H9 (cell line): ENCODE data around the gene NCOA5. TPM values are rescaled to one million over a fixed set of nuclear protein-coding genes. Genes with fewer than 3 reads are reported as not detected.
A peak's percentile ranks its signal among the peaks of the same experiment; 100 is the strongest.

Experiments used
- DNase-seq: peaks from one replicate; pipeline ENCODE4 v3.0.0-alpha.2; 2017
- H2AFZ ChIP-seq: one replicate; pipeline ENCODE4 v1.6.1; 2013; ENCODE audit warnings: mild to moderate bottlenecking, low read length, control low read depth, moderate library complexity
- H2AK5ac ChIP-seq: 2 replicates; pipeline ENCODE4 v1.6.1; 2013; ENCODE audit warnings: low read length, control low read depth, mixed read lengths; ENCODE audit not compliant: insufficient read length
- H2BK120ac ChIP-seq: one replicate; pipeline ENCODE4 v1.6.1; 2013; ENCODE audit warnings: low read depth, mild to moderate bottlenecking, low read length, control low read depth, inconsistent platforms; ENCODE audit not compliant: poor library complexity, severe bottlenecking
- H2BK12ac ChIP-seq: 2 replicates; pipeline ENCODE4 v1.6.1; 2013; ENCODE audit warnings: low read length, control low read depth, mixed read lengths, low read depth; ENCODE audit not compliant: insufficient read length
- H2BK15ac ChIP-seq: 2 replicates; pipeline ENCODE4 v1.6.1; 2013; ENCODE audit warnings: low read depth, low read length, control low read depth
- H2BK20ac ChIP-seq: one replicate; pipeline ENCODE4 v1.6.1; 2013; ENCODE audit warnings: low read depth, mild to moderate bottlenecking, low read length, control low read depth, inconsistent platforms; ENCODE audit not compliant: poor library complexity, severe bottlenecking
- H2BK5ac ChIP-seq: 2 replicates; pipeline ENCODE4 v1.6.1; 2013; ENCODE audit warnings: low read length, control low read depth, mixed read lengths; ENCODE audit not compliant: insufficient read length
- H3K14ac ChIP-seq: 2 replicates; pipeline ENCODE4 v1.6.1; 2013; ENCODE audit warnings: low read length, control low read depth; ENCODE audit not compliant: insufficient read depth
- H3K18ac ChIP-seq: 2 replicates; pipeline ENCODE4 v1.6.1; 2013; ENCODE audit warnings: low read depth, mild to moderate bottlenecking, mixed read lengths, low read length, control low read depth; ENCODE audit not compliant: insufficient read length
- H3K23ac ChIP-seq: 2 replicates; pipeline ENCODE4 v1.6.1; 2013; ENCODE audit warnings: low read length, control low read depth, mixed read lengths, low read depth; ENCODE audit not compliant: insufficient read length
- H3K23me2 ChIP-seq: 2 replicates; pipeline ENCODE4 v1.6.1; 2013; ENCODE audit warnings: low read depth, mild to moderate bottlenecking, mixed read lengths, low read length, control low read depth; ENCODE audit not compliant: insufficient read length, poor library complexity, severe bottlenecking
- H3K27ac ChIP-seq: 2 replicates; pipeline ENCODE4 v1.5.1; 2013; ENCODE audit warnings: low read length, control low read depth, mixed read lengths, low read depth; ENCODE audit not compliant: insufficient read length
- H3K27me3 ChIP-seq: 2 replicates; pipeline ENCODE4 v1.6.1; 2013; ENCODE audit warnings: low read length, control low read depth, inconsistent platforms; ENCODE audit not compliant: insufficient read depth
- H3K4ac ChIP-seq: 2 replicates; pipeline ENCODE4 v1.6.1; 2013; ENCODE audit warnings: low read depth, mild to moderate bottlenecking, control low read depth, inconsistent platforms, low read length, moderate library complexity
- H3K4me1 ChIP-seq: 2 replicates; pipeline ENCODE4 v1.6.1; 2013; ENCODE audit warnings: low read length, control low read depth, inconsistent platforms; ENCODE audit not compliant: insufficient read depth
- H3K4me2 ChIP-seq: 2 replicates; pipeline ENCODE4 v1.6.1; 2013; ENCODE audit warnings: low read length, control low read depth, mixed read lengths; ENCODE audit not compliant: insufficient read length, insufficient read depth
- H3K56ac ChIP-seq: 2 replicates; pipeline ENCODE4 v1.6.1; 2013; ENCODE audit warnings: low read depth, mild to moderate bottlenecking, mixed read lengths, low read length, control low read depth; ENCODE audit not compliant: insufficient read length
- H3K79me1 ChIP-seq: 2 replicates; pipeline ENCODE4 v1.6.1; 2013; ENCODE audit warnings: low read depth, mild to moderate bottlenecking, moderate library complexity, low read length, control low read depth, inconsistent platforms; ENCODE audit not compliant: insufficient read depth, poor library complexity, severe bottlenecking
- H3K79me2 ChIP-seq: 2 replicates; pipeline ENCODE4 v1.6.1; 2013; ENCODE audit warnings: low read length, control low read depth, inconsistent platforms; ENCODE audit not compliant: insufficient read depth
- H3K9ac ChIP-seq: 2 replicates; pipeline ENCODE4 v1.6.1; 2013; ENCODE audit warnings: low read length, control low read depth, mixed read lengths; ENCODE audit not compliant: insufficient read length; ENCODE audit errors: extremely low read depth
- H3K9me3 ChIP-seq: one replicate; pipeline ENCODE4 v1.6.1; 2013; ENCODE audit warnings: low read depth, low read length, inconsistent platforms; ENCODE audit not compliant: control insufficient read depth
- H3T11ph ChIP-seq: one replicate; pipeline ENCODE4 v1.6.1; 2013; ENCODE audit warnings: mild to moderate bottlenecking, low read length, control low read depth, inconsistent platforms
- H4K20me1 ChIP-seq: one replicate; pipeline ENCODE4 v1.6.1; 2013; ENCODE audit not compliant: control insufficient read depth, insufficient read length, insufficient read depth
- H4K5ac ChIP-seq: 2 replicates; pipeline ENCODE4 v1.6.1; 2013; ENCODE audit warnings: low read depth, mild to moderate bottlenecking, mixed read lengths, low read length, control low read depth; ENCODE audit not compliant: insufficient read length
- H4K8ac ChIP-seq: replicated peaks from 2 replicates; pipeline ENCODE4 v1.6.1; 2013; ENCODE audit warnings: low read length, control low read depth, mixed read lengths, low read depth; ENCODE audit not compliant: insufficient read length
- H4K91ac ChIP-seq: 2 replicates; pipeline ENCODE4 v1.6.1; 2013; ENCODE audit warnings: low read depth, mild to moderate bottlenecking, moderate library complexity, mixed read lengths, low read length, control low read depth; ENCODE audit not compliant: insufficient read length
- H3K27ac Mint-ChIP-seq, 3 experiments: 2 replicates in 2 of 3; 3 replicates in 1 of 3; pipeline ENCODE4 v1.8.0; 2020 to 2021; ENCODE audit warnings: mixed read lengths in 3 of 3, mild to moderate bottlenecking in 1 of 3, moderate library complexity in 1 of 3
- H3K27me3 Mint-ChIP-seq: 2 replicates; pipeline ENCODE4 v1.8.0; 2021; ENCODE audit warnings: low read depth, mild to moderate bottlenecking, moderate library complexity, mixed read lengths
- H3K36me3 Mint-ChIP-seq, 3 experiments: 2 replicates in 2 of 3; 3 replicates in 1 of 3; pipeline ENCODE4 v1.8.0; 2020 to 2021; ENCODE audit warnings: low read depth in 3 of 3, mixed read lengths in 3 of 3; ENCODE audit not compliant: insufficient read depth in 1 of 3
- H3K4me1 Mint-ChIP-seq, 2 experiments: 2 replicates each; pipeline ENCODE4 v1.8.0; 2020; ENCODE audit warnings: mixed read lengths in 2 of 2
- H3K4me3 Mint-ChIP-seq, 2 experiments: 2 replicates in 1 of 2; 3 replicates in 1 of 2; pipeline ENCODE4 v1.8.0; 2020 to 2021; ENCODE audit warnings: mild to moderate bottlenecking in 2 of 2, mixed read lengths in 2 of 2, moderate library complexity in 1 of 2
- H3K9me3 Mint-ChIP-seq, 2 experiments: 2 replicates in 1 of 2; 3 replicates in 1 of 2; pipeline ENCODE4 v1.8.0; 2020; ENCODE audit warnings: mild to moderate bottlenecking in 2 of 2, mixed read lengths in 2 of 2, moderate library complexity in 1 of 2
- CTCF ChIP-seq: fragments of 200-600 bp; sonication (generic); conservative IDR thresholded peaks from 3 replicates; pipeline ENCODE4 v1.8.0; 2021; ENCODE audit warnings: antibody characterized with exemption, mild to moderate bottlenecking
- WGBS: extraction: QIAGEN DNeasy Blood & Tissue Kit; methylation state at CpG from one replicate; pipeline ENCODE4 v1.1.7; 2013; ENCODE audit warnings: missing lambda C conversion rate, low lambda C conversion rate, mixed read lengths; ENCODE audit not compliant: insufficient read length; ENCODE audit errors: extremely low coverage; 5-methylcytosine and 5-hydroxymethylcytosine counted together
- long read RNA-seq: library from polyadenylated mRNA; unstranded; transcript quantifications from one replicate; pipeline ENCODE4 v2.0.0, GENCODE V29; 2020
- total RNA-seq: library from RNA; stranded (reverse); gene quantifications from 2 replicates; pipeline ENCODE4 v1.2.1, GENCODE V29; 2021

Gene NCOA5
- 55.7 and 60.1 TPM in 2 replicates for total RNA-seq
- long read RNA-seq, transcript NCOA5-201 (8 exons, 3,220 nt): major isoform, 94 of 188 reads
- long read RNA-seq, partial matches to known transcripts: 29 of 188 reads
- long read RNA-seq, other reads (novel, unspliced or antisense): 65 of 188 reads

GRCh38 chr20:46089417-46090388 lies at the start of gene NCOA5:
NCOA5 (minus strand) TSS chr20:46089962; CDS start chr20:46079424, 10,538 bp downstream.
- no peak within 1 kb of the TSS for H4K5ac ChIP-seq
- peak within 1 kb of the TSS in 2 of 3 experiments; percentile 85 to 95; a peak in 4 of 7 replicates for H3K27ac Mint-ChIP-seq
- no peaks in the 10 kb centered on the region for H3K27me3 ChIP-seq
- no peaks in the 10 kb centered on the region for H3K9me3 ChIP-seq
- WGBS: no CpG with 5 or more reads among the region's 100 CpGs
- no peak within 1 kb of the TSS for H3T11ph ChIP-seq
- no peaks in the 10 kb centered on the region for H3K27me3 Mint-ChIP-seq
- TF ChIP-seq CTCF: peak; percentile 25; the same call in 1 of the 3 replicates
- H3K23me2 ChIP-seq: peaks cover 9% of the 10 kb centered on the region
- H2BK12ac ChIP-seq: no peak within 1 kb of the TSS
- no peak within 1 kb of the TSS for H2AK5ac ChIP-seq
- H3K4me1 ChIP-seq: no peaks in the 10 kb centered on the region
- H3K4ac ChIP-seq: no peak within 1 kb of the TSS; the same call in 1 of the 2 replicates
- no peaks in the 10 kb centered on the region for H3K36me3 Mint-ChIP-seq
- H2AFZ ChIP-seq: no peak within 1 kb of the TSS
- H3K18ac ChIP-seq: peak within 1 kb of the TSS; percentile 94
- H4K8ac ChIP-seq: no peak within 1 kb of the TSS
- H2BK5ac ChIP-seq: no peak within 1 kb of the TSS
- H4K91ac ChIP-seq: no peak within 1 kb of the TSS
- H4K20me1 ChIP-seq: no peaks in the 10 kb centered on the region
- H3K79me2 ChIP-seq: peaks cover 25% of the 10 kb centered on the region; the same call in 1 of the 2 replicates
- H2BK120ac ChIP-seq: no peak within 1 kb of the TSS
- DNase-seq: peak; percentile 97
- H3K27ac ChIP-seq: no peak within 1 kb of the TSS
- no peak within 1 kb of the TSS for H3K23ac ChIP-seq
- H3K56ac ChIP-seq: no peak within 1 kb of the TSS
- H3K9me3 Mint-ChIP-seq: peaks cover 0 to 3% of the 10 kb centered on the region in 2 experiments; a peak in 1 of 5 replicates
- peaks cover 7% of the 10 kb centered on the region for H3K79me1 ChIP-seq
- H3K4me3 Mint-ChIP-seq: peak within 1 kb of the TSS; percentile 88 to 92
- H2BK15ac ChIP-seq: no peak within 1 kb of the TSS
- H2BK20ac ChIP-seq: no peak within 1 kb of the TSS
- peak within 1 kb of the TSS; percentile 94 for H3K14ac ChIP-seq
- peaks cover 29 to 30% of the 10 kb centered on the region in 2 experiments for H3K4me1 Mint-ChIP-seq
- H3K4me2 ChIP-seq: peak within 1 kb of the TSS; percentile 91
- peak within 1 kb of the TSS; percentile 92 for H3K9ac ChIP-seq
